ENCODE measurements around the gene SBSN.

The SBSN gene

GRCh38 chr19:35528218-35529038 is at the start of gene SBSN:
SBSN (minus strand) TSS chr19:35528311; CDS start chr19:35528281, 30 bp downstream.
- POLR2A ChIA-PET (ENCODE audit: low non-redundant PET), result no interaction called here
- DNase-seq (ENCODE audit: low spot score), result peak; percentile 52
- CTCF ChIA-PET, result interaction anchor here (1.5 kb wide), 1 partner anchor 18 kb away, joined by 4 read pairs; no protein-coding TSS in a partner anchor
- no peak within 1 kb of the TSS for H3K27ac ChIP-seq
- TF ChIP-seq, protein P1, sequence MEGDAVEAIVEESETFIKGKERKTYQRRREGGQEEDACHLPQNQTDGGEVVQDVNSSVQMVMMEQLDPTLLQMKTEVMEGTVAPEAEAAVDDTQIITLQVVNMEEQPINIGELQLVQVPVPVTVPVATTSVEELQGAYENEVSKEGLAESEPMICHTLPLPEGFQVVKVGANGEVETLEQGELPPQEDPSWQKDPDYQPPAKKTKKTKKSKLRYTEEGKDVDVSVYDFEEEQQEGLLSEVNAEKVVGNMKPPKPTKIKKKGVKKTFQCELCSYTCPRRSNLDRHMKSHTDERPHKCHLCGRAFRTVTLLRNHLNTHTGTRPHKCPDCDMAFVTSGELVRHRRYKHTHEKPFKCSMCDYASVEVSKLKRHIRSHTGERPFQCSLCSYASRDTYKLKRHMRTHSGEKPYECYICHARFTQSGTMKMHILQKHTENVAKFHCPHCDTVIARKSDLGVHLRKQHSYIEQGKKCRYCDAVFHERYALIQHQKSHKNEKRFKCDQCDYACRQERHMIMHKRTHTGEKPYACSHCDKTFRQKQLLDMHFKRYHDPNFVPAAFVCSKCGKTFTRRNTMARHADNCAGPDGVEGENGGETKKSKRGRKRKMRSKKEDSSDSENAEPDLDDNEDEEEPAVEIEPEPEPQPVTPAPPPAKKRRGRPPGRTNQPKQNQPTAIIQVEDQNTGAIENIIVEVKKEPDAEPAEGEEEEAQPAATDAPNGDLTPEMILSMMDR (conservative IDR thresholded peaks at IDR 0.05; ENCODE audit: low read depth), result no peak

DNA sequence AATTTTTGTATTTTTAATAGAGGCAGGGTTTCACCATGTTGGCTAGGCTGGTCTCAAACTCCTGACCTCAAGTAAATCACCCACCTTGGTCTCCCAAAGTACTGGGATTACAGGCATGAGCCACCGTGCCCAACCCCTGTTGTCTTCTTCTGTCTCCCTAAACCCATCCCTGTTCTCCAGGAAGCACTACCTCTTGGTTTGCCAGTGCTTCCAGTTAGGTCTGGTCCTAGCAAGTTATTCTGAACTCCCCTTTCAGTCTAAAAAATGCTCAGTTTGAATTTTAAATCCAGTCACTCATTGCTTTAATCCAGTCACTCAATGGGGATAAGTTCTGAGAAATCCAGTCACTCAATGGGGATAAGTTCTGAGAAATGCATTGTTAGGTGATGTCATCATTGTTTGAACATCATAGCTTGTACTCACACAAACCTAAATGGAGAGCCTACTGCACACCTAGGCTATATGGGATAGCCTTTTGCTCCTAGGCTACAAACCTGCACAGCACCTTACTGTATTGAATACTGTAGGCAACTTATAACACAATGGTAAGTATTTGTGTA is 43.4 kb upstream of the SBSN start:
- TF ChIP-seq, protein P1 (conservative IDR thresholded peaks at IDR 0.05; ENCODE audit: low read depth), result no peak
- CTCF ChIA-PET, result interaction anchor here (0.5 kb wide), 1 partner anchor 11 kb away, joined by 7 read pairs; no protein-coding TSS in a partner anchor
- POLR2A ChIA-PET (ENCODE audit: low non-redundant PET), result no interaction called here
- no peak for DNase-seq (ENCODE audit: low spot score)
- H3K27ac ChIP-seq, result no peak overlapping the region

GRCh38 chr19:35569281-35569781 is 41.2 kb upstream of the SBSN start:
- CTCF ChIA-PET, result interaction anchor here (0.8 kb wide), 1 partner anchor 41 kb away, joined by 4 read pairs; no protein-coding TSS in a partner anchor

GRCh38 chr19:35566738-35567137 is 38.6 kb upstream of the SBSN start:
- ChIA-PET POLR2A (ENCODE audit: low non-redundant PET) (no interaction called here), CTCF (interaction anchor here (0.6 to 1.1 kb wide), 3 partner anchors 10 to 72 kb away, joined by 3 to 4 read pairs (median 4); no protein-coding TSS in a partner anchor)
- no peak overlapping the region for H3K27ac ChIP-seq
- TF ChIP-seq, protein P1 (conservative IDR thresholded peaks at IDR 0.05; ENCODE audit: low read depth), result no peak
- DNase-seq (ENCODE audit: low spot score), result no peak

More at GRCh38 chr19:35569281-35569781, 41.2 kb upstream of the SBSN start:
- DNase-seq (ENCODE audit: low spot score), result no peak
- POLR2A ChIA-PET (ENCODE audit: low non-redundant PET), result no interaction called here
- no peak overlapping the region for H3K27ac ChIP-seq
- TF ChIP-seq, protein P1 (conservative IDR thresholded peaks at IDR 0.05; ENCODE audit: low read depth), result no peak

DNA sequence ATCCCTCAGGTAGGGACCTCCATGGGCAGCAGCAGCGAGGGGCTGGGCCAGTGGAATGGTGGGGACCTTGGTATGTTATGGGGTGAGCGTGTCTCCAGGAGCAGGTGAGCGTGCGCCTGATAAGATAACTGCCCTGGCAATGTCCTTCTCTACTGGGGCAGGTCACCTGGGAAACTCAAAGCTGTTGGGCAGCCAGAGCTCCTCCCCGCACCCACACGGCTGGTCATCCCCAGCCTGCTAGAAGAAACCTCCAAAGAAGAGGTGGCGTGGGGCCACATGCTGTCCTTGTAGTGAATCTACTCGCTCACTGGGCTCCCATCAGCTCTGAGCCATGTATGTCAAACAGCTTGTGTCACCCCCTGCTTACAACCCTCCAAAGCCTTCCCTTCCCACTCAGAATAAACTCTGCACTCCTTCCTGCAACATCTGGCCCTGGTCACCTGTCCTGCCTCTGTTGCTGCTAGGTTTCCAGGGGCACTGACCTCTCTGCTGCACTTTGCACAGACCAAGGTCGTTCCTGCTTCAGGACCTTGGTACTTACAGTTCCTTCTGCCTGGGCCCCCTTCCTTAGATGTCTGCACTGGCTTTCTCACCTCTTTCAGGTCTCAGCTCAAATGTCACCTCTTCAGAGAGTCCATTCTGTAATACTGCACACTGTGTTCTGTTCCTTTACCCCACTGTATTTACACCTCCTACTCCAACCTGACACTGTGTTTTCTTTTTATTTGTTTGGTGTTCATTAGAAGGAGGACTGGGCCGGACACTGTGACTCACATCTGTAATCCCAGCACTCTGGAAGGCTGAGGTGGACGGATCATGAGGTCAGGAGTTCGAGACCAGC is 37.1 kb upstream of the SBSN start:
- no peak overlapping the region for H3K27ac ChIP-seq
- no peak for DNase-seq (ENCODE audit: low spot score)
- POLR2A ChIA-PET (ENCODE audit: low non-redundant PET), result no interaction called here
- TF ChIP-seq, protein P1 (conservative IDR thresholded peaks at IDR 0.05; ENCODE audit: low read depth), result no peak
- CTCF ChIA-PET, result interaction anchor here (0.5 to 1.1 kb wide), 2 partner anchors 55 to 120 kb away, joined by 3 to 4 read pairs; no protein-coding TSS in a partner anchor
